ENCODE data around the gene FBXO9.

DNA sequence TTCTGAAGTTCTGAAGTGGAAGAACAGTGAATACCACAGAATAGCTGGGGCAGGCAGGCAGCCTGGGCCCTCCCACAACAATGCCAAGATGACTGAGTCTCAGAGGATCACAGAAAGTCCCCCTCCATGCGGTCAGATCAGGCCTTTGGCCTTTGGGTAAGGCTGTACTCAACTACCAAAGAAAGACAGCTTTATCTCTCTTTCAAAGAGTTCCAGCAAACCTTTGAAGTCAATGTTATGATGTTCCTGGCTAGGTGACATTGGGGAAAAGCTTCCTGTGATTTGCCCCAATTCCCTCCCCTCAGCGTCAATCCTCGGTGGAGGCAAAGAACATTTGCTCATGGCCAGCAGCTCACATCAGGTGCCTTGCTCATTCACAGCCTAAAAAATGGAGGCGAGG lies 10.7 kb upstream of the FBXO9 start:
- TF ChIP-seq, protein P1, sequence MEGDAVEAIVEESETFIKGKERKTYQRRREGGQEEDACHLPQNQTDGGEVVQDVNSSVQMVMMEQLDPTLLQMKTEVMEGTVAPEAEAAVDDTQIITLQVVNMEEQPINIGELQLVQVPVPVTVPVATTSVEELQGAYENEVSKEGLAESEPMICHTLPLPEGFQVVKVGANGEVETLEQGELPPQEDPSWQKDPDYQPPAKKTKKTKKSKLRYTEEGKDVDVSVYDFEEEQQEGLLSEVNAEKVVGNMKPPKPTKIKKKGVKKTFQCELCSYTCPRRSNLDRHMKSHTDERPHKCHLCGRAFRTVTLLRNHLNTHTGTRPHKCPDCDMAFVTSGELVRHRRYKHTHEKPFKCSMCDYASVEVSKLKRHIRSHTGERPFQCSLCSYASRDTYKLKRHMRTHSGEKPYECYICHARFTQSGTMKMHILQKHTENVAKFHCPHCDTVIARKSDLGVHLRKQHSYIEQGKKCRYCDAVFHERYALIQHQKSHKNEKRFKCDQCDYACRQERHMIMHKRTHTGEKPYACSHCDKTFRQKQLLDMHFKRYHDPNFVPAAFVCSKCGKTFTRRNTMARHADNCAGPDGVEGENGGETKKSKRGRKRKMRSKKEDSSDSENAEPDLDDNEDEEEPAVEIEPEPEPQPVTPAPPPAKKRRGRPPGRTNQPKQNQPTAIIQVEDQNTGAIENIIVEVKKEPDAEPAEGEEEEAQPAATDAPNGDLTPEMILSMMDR (IDR thresholded peaks at IDR 0.05) = no peak
- TF ChIP-seq EZH2 (IDR thresholded peaks at IDR 0.05) = no peak

All from neural progenitor cell (in vitro differentiated cells).